Stimulated activated CD8-positive, alpha-beta memory T cell treated with anti-CD3 and anti-CD28 coated beads, Interleukin-15, amount 100 ng/mL, for 48 hours (primary cell): ENCODE measurements around the gene ARID3C.
"Not testable (repeated sequence)": the region's sequence is repeated elsewhere in the genome, so short reads cannot be mapped to it uniquely, and the experiment has no call there.

Experiments
- DNase-seq, 2 donors: peaks; one replicate each; pipeline ENCODE4 v3.0.0-alpha.2; 2020; ENCODE audit warnings: low read depth in 2 of 2

The ARID3C gene

GRCh38 chr9:34651876-34652601 lies 23.2 kb upstream of the ARID3C start, which contains the start of gene IL11RA:
TSS of gene IL11RA (plus strand) at chr9:34652185. CDS start at chr9:34655218, 3,033 bp downstream.
- DNase-seq = peak; percentile 32 to 54

DNA sequence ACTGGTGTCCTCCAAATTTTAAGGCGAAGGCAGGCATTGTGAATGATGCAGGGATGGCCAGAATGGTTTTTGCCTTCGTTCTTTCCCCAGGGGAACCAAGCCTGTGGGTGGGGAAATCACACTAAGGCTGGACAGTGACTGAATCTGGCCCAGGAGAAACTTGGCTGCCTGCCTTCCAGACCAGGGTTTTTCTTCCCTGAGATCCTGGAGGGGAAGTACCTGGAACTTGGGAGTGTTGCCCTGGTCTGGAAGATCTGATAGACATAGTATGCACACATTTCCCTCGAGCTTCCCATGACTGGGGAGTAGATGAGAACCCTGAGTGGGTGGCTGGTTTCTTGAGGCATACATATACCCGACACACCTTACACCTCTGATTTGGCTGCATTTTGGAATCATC lies 22.5 kb upstream of the ARID3C start:
- no peak for DNase-seq

- no peak for DNase-seq
Measured at GRCh38 chr9:34650816-34651215, 21.9 kb upstream of the ARID3C start.

DNA sequence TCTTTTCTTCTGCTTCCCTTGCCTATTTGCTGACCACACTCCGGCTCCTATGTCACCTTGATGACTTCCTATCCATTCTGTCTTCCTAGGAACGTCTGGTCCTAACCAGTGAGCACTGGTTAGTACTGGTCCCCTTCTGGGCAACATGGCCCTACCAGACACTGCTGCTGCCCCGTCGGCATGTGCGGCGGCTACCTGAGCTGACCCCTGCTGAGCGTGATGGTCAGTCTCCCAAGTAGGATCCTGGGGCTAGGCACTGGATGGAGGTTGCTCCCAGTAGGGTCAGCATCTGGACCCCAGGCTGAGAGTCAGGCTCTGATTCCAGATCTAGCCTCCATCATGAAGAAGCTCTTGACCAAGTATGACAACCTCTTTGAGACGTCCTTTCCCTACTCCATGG lies 19.8 kb upstream of the ARID3C start:
- no peak for DNase-seq

DNA sequence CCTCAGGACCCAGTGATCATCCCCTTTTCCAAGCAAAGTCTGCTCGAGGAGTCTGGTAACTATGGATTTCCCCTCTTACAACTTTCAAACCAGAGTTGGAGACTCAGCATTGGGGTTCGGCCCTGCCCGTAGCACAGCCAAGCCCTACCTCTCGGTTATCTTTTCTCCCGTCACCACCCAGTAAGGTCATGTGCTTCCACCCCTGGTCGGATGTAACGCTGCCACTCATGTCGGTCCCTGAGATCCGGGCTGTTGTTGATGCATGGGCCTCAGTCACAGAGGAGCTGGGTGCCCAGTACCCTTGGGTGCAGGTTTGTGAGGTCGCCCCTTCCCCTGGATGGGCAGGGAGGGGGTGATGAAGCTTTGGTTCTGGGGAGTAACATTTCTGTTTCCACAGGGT lies 18.8 kb upstream of the ARID3C start:
- no peak for DNase-seq

DNA sequence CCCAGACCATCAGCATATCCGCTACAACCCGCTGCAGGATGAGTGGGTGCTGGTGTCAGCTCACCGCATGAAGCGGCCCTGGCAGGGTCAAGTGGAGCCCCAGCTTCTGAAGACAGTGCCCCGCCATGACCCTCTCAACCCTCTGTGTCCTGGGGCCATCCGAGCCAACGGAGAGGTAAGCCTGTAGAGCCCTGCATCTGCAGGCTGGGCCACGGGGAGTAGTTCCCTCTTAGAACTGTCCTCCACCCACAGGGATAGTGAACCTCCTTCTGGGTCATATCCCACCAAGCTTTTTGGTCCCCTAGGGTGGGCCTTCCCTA lies 18.2 kb upstream of the ARID3C start:
- DNase-seq = no peak

DNA sequence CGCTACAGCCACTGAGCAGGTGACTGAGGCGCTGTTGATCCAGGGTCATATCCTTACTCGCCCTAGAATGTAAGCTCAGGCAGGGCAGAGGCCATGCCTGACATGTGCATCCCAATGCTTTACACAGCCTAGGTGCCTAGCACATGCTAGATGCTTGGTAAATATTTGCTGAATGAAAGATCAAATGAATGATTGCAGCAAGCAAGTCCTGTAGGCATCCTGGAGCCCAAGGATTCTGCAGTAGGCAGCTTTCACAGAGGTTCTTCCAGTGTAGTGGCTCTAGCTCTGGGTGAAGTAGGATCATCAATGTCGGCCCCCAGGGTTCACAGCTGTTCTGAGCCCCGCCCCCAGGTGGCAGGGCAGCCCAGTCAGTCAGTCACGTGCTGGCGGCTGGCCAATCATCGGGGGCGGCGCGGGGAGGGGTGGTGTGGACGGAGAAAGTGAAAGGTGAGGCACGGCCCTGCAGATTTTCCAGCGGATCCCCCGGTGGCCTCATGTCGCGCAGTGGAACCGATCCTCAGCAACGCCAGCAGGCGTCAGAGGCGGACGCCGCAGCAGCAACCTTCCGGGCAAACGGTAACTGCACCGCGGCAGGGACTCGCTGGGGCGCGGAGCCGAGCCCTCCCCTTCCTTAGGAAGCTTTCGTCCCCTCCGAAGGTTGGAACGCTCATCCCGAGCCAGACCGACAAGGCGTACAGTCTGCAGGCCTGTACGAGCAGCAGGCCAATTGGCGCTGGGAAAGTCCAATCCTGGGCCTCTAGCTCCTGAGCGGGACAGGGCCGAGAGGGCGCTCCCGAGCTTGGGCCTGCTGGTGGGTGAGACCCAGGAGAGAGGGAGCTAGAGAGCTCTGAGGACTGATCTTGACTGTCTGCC lies 17.6 kb upstream of the ARID3C start, which contains the start of gene GALT:
TSS of gene GALT (plus strand) at position 465 of the 873 bp plus-strand sequence. CDS start at position 495, 30 bp downstream.
- peak; percentile 94 to 96 for DNase-seq

DNA sequence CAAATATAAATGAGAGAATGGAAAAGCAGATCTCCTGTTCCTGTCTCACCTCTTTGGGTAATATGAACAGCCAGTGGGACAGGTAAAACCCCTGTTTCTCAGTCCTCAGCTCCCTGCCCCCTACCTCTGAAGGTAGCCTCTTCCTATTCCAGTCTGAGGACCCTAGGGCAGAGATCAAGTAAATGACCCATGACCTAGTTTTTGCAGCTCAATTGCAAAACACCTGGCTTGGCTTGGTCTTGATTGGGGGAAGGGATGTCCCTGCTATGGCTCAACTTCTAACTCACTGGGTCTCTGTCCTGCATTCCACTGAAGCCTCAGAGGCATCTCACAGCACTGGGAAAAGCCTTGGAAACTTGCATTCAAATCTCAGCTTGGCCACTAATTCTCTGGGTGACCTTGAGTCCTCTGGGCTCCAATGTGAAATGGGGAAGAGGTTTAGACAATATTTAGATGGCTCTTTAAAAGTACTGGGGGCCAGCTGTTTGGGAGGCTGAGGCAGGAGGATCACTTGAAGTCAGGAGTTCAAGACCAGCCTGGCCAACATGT lies 16.0 kb upstream of the ARID3C start:
- DNase-seq = no peak

- DNase-seq = no peak
Measured at GRCh38 chr9:34642679-34643078, 13.8 kb upstream of the ARID3C start.

DNA sequence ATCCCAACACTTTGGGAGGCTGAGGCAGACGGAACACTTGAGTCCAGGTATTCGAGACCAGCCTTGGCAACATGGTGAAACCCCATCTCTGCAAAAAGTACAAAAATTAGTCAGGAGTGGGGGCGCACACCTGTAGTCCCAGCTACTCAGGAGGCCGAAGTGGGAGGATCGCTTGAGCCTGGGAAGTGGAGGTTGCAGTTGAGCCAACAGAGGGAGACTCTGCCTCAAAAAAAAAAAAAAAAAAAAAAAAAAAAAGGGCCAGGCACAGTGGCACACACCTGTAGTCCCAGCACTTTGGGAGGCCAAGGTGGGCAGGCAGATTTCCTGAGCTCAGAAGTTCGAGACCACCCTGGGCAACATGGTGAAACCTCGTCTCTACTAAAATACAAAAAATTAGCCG lies 10.5 kb upstream of the ARID3C start:
- not testable (repeated sequence) for DNase-seq

- no peak for DNase-seq
Measured at GRCh38 chr9:34638138-34638445, 9.2 kb upstream of the ARID3C start.

DNA sequence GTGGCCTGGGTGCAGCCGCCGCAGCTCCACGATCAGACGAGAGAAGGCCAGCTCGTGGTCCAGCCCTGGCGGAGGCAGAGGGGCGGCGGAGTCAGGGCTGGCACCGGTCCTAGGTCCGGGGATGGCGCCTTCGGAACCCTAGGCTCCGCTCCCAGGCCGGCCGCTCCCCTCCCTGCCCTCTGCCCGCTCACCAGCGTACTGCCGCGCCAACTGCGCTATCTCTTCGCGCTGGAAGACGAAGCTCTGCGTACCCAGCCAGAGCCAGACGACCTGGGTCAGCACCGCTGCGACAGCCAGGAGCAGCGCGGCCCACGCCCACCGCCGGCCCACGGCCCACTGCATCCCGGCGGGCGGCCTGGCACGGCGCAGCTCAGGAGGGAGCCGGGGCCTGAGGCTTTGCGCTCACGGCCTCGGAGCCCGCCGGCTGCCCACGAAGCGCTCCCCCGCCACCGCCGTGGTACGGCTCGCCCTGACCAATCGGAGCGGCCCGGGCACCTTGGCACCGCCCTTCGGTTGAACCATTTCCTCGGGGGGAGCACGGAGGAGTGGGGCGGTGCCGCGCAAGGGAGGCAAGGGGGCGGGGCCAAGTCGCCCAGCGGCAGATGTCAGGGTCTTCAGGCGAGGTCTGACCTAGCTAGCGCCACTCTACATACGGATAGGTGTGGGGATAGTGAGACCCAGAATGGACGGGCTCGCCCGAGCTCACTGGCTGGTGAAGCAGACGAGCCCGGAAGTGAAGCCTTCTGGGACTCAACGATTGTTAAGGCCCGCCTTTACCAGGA lies 8.7 kb upstream of the ARID3C start, which contains the start of gene SIGMAR1:
TSS of gene SIGMAR1 (minus strand) at position 432 of the 782 bp plus-strand sequence. CDS start at position 342, 90 bp downstream.
- DNase-seq = peak; percentile 86 to 87

DNA sequence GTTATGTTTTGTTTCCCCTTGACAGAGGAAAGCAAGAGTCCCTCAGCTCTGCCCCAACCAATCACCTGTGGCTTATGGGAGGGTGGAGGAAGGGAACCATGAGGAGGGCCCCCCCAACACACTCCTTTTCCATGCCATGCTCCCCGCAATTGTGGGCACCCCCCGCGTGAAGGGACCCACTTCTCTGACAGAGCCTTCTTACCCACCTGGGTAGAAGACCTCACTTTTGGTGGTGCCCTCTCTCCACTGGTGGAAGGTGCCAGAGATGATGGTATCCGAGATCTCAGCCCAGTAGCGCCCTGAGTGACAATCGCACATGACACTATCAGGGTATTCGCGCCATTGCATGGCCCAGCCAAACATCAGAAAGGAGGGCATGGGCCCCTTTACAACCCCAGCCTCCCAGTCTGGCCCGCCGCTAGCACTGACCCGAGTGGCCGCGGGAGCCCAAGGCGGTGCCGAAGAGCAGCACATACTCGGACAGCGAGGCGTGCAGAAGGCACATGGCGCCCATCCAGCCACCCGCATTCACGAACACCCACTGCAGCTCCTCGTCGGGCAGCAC lies 8.0 kb upstream of the ARID3C start:
- DNase-seq = no peak

- no peak for DNase-seq
Measured at GRCh38 chr9:34635556-34635955, 6.7 kb upstream of the ARID3C start.

- DNase-seq = no peak
Measured at GRCh38 chr9:34634551-34635248, 5.8 kb upstream of the ARID3C start.

DNA sequence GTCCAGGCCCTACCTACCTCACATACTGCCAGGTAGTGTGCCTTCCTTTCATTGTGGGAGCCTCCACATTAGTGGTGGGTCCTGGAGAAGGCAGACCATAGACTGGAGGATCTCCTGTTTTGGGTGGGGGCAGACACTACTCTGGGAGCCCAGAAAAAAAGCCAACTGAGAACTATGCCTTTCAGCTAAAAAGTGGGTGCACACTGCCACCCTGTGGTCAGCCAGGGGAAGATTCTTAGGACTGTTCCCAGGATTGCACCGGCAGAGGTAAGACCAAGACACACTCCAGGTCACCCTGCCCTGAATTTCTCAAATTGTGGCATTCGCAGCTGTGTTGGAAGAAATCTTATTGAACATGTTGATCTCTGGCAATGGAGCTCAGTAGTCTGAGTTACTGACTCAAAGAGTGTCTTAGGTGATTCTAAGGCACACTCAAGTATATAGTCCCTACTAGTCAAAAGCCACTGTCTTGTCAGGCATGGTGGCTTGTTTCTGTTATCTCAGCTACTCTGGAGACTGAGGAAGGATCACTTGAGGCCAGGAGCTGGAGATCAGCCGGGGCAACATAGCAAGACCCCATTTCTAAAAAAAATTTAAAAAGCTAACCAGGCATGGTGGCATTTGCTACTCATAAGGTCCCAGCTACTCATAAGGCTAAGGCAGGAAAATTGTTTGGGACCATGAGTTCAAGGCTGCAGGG lies 5.1 kb upstream of the ARID3C start:
- DNase-seq = peak; percentile 45 to 48

GRCh38 chr9:34633166-34633565 lies 4.3 kb upstream of the ARID3C start:
- DNase-seq = no peak

DNA sequence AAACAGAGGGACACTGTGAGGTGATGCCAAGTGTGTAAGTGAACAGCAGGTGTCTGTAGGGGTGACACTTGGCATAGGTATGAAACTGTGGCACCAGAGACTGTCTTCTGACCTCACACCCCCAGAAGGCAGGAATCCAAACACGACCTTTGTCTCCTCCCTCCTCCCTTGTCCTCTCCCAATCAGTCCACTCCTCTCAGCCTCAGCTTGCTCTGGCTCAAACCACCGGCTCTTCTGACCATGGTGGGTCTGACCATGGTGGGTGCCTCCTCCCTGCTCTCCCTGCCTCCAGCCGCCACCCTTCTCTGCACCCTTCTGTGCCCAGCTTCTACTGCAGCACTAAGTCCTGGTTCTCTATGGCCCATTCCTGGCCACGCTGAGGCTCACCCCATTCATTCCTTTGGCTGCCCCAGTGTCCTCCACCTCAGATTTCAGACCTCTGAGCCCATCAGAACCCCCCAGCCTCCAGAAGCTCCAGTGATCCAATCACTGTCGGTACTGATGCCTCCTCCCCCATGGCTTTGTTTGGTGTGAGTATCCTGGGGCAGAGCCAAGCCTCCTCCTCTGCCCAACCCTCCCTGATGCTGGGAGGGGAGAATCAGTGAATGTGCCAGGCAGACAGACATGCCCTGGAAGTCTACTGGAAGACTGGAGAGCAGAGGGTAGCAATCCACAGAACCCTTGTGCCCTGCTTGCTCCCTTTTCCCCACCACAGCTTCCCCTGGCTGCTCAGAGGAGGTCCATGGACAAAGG lies 1.7 kb upstream of the ARID3C start:
- no peak for DNase-seq

DNA sequence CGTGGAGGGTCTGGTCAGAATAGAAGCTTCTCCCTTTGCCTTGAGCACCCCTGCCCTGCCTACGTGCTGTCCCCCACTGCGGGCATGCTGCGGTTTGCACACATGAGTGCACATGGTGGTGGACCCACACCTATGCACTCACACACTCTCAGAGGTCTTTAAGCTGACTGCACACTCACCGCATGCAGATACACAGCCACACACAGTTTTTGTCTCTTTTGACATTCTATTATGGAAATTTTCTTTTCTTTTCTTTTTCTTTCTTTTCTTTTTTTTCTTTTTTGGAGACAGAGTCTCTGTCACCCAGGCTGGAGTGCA lies 584 bp upstream of the ARID3C start:
- DNase-seq = no peak
